Naive thymus-derived CD4-positive, alpha-beta T cell (primary cell): Measurements from ENCODE around the gene MARK1. TPM values are rescaled to one million over a fixed set of nuclear protein-coding genes. Genes with fewer than 3 reads are reported as not detected.

Experiments used
- ATAC-seq: fragments of 150-1000 bp; cut with Tn5 transposase; 2 replicates; pipeline ENCODE4 v1.10.0; 2021; ENCODE audit warnings: mild to moderate bottlenecking, moderate library complexity
- CTCF ChIA-PET: fragments of 350-600 bp; sonication (Branson Sonifier 250); formaldehyde crosslinking; loops from one replicate; lab custom pipeline; 2021; ENCODE audit warnings: antibody characterized with exemption; lab: Charles Lee
- POLR2A ChIA-PET: fragments of 350-600 bp; sonication (Branson Sonifier 250); formaldehyde crosslinking; loops from one replicate; lab custom pipeline; 2021; ENCODE audit warnings: antibody characterized with exemption, inconsistent platforms; lab: Charles Lee
- DNase-seq, 9 donors: peaks; one replicate each; pipeline versions ENCODE4 v3.0.0 to v3.0.0-alpha.2; 2020 to 2022; ENCODE audit warnings: mixed read lengths in 1 of 9
- H3K27ac ChIP-seq: one replicate; pipeline ENCODE4 v1.7.0; 2013; ENCODE audit warnings: mild to moderate bottlenecking, low read depth, low read length, moderate library complexity
- H3K27me3 ChIP-seq, 2 donors: one replicate each; pipeline ENCODE4 v1.7.0; 2013; ENCODE audit warnings: low read length in 2 of 2, mild to moderate bottlenecking in 2 of 2, moderate library complexity in 2 of 2; ENCODE audit not compliant: control insufficient read depth in 2 of 2, insufficient read depth in 2 of 2
- H3K36me3 ChIP-seq, 3 experiments: 1 replicate in 2 of 3; 2 replicates in 1 of 3; pipeline ENCODE4 v1.7.0; 2013; ENCODE audit warnings: low read length in 3 of 3, mild to moderate bottlenecking in 3 of 3, moderate library complexity in 1 of 3; ENCODE audit not compliant: insufficient read depth in 3 of 3, control insufficient read depth in 2 of 3
- H3K4me1 ChIP-seq, 2 donors: one replicate each; pipeline ENCODE4 v1.7.0; 2013; ENCODE audit warnings: low read length in 2 of 2, mild to moderate bottlenecking in 2 of 2, moderate library complexity in 1 of 2; ENCODE audit not compliant: control insufficient read depth in 2 of 2, insufficient read depth in 2 of 2
- H3K4me3 ChIP-seq: 2 replicates; pipeline ENCODE4 v1.7.0; 2013; ENCODE audit warnings: mild to moderate bottlenecking, low read length
- H3K9me3 ChIP-seq, 3 experiments: 1 replicate in 2 of 3; 2 replicates in 1 of 3; pipeline ENCODE4 v1.7.0; 2013; ENCODE audit warnings: low read length in 3 of 3; ENCODE audit not compliant: control insufficient read depth in 2 of 3
- H3K27ac Mint-ChIP-seq, 9 donors: one replicate each; pipeline ENCODE4 v1.8.0; 2020 to 2022; ENCODE audit warnings: mixed read lengths in 9 of 9, mild to moderate bottlenecking in 8 of 9, moderate library complexity in 5 of 9, inconsistent platforms in 2 of 9
- H3K27me3 Mint-ChIP-seq, 5 donors: one replicate each; pipeline ENCODE4 v1.8.0; 2021 to 2022; ENCODE audit warnings: mixed read lengths in 5 of 5, mild to moderate bottlenecking in 1 of 5
- H3K36me3 Mint-ChIP-seq, 5 donors: one replicate each; pipeline ENCODE4 v1.8.0; 2020 to 2022; ENCODE audit warnings: mixed read lengths in 5 of 5, mild to moderate bottlenecking in 3 of 5, inconsistent platforms in 1 of 5
- H3K4me1 Mint-ChIP-seq, 7 donors: one replicate each; pipeline ENCODE4 v1.8.0; 2020 to 2022; ENCODE audit warnings: mixed read lengths in 7 of 7, mild to moderate bottlenecking in 3 of 7, inconsistent platforms in 1 of 7
- H3K4me3 Mint-ChIP-seq, 10 donors: one replicate each; pipeline ENCODE4 v1.8.0; 2020 to 2022; ENCODE audit warnings: mild to moderate bottlenecking in 10 of 10, mixed read lengths in 10 of 10, moderate library complexity in 6 of 10, inconsistent platforms in 2 of 10
- H3K9me3 Mint-ChIP-seq, 11 donors: one replicate each; pipeline ENCODE4 v1.8.0; 2020 to 2022; ENCODE audit warnings: mixed read lengths in 11 of 11, mild to moderate bottlenecking in 4 of 11, inconsistent platforms in 1 of 11, moderate library complexity in 1 of 11
- intact Hi-C, 2 donors: fragments of 100-400 bp; cut with micrococcal nuclease; formaldehyde crosslinking; loops; one replicate each; pipeline ENCODE4 v1.15.1; 2023
- polyA plus RNA-seq, 2 donors: library from polyadenylated mRNA; unstranded; fragments of 300-500 nt; fragmentation: Illumina TruSeq; gene quantifications; one replicate each; pipeline ENCODE4 v1.2.3, GENCODE V29; 2021
- total RNA-seq, 6 experiments: library from RNA in 5 of 6; stranded (reverse) in 5 of 6; gene quantifications; 1 replicate in 5 of 6; 2 replicates in 1 of 6; pipeline ENCODE4 v1.2.3 and lab custom pipeline; 2021 to 2026

The MARK1 gene
- total and polyA plus RNA-seq, 7 experiments from 2014 or later: not detected

GRCh38 chr1:220637759-220638158, 109.8 kb downstream of the MARK1 start:
- ATAC-seq: no peak
- DNase-seq: no peak
- no peak overlapping the region for H3K4me3 ChIP-seq
- H3K27me3 ChIP-seq: no peaks in the 10 kb centered on the region
- Mint-ChIP-seq H3K4me3 (no peak overlapping the region), H3K27me3 (peaks cover 2 to 33% (median 23%) of the 10 kb centered on the region in 5 donors), H3K27ac (no peak overlapping the region), H3K36me3 (no peaks in the 10 kb centered on the region), H3K4me1 (no peaks in the 10 kb centered on the region), H3K9me3 (no peaks in the 10 kb centered on the region)
- intact Hi-C loops: no loop called here
- CTCF ChIA-PET: interaction anchor here (0.6 kb wide), 1 partner anchor 1923 kb away, joined by 3 read pairs; no protein-coding TSS in a partner anchor
- no peaks in the 10 kb centered on the region for H3K36me3 ChIP-seq
- no peak overlapping the region for H3K27ac ChIP-seq
- H3K9me3 ChIP-seq: no peaks in the 10 kb centered on the region
- H3K4me1 ChIP-seq: no peaks in the 10 kb centered on the region
- POLR2A ChIA-PET: no interaction called here

DNA sequence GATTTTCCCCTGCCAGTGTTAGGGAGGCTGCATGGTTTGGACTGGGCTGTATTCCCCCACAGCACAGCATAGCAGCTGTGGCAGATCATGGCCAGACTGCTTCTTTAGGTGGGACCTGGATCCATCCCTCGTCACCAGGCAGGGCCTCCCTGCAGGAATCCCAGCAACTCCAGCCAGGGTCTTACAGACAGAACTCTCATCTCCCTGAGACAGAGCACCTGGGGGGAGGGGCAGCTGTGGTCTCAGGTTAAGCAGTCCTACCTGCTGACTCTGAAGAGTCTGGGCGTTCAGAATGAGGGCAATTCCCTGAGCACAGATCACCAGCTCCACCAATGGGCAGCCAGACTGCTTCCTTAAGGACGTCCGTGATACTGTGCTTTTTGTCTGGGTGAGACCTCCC, 114.3 kb downstream of the MARK1 start:
- H3K4me3 ChIP-seq: no peak overlapping the region
- intact Hi-C loops: no loop called here
- peaks cover 0 to 3% (median 0%) of the 10 kb centered on the region in 11 donors for H3K9me3 Mint-ChIP-seq
- ChIA-PET POLR2A (no interaction called here), CTCF (no interaction called here)
- no peaks in the 10 kb centered on the region for H3K36me3 Mint-ChIP-seq
- H3K27ac ChIP-seq: no peak overlapping the region
- no peaks in the 10 kb centered on the region for H3K27me3 ChIP-seq
- H3K4me1 Mint-ChIP-seq: no peaks in the 10 kb centered on the region
- no peak overlapping the region for H3K27ac Mint-ChIP-seq
- no peaks in the 10 kb centered on the region for H3K9me3 ChIP-seq
- ATAC-seq: no peak
- no peaks in the 10 kb centered on the region for H3K36me3 ChIP-seq
- no peak for DNase-seq
- peaks cover 5 to 27% (median 12%) of the 10 kb centered on the region in 5 donors for H3K27me3 Mint-ChIP-seq
- no peaks in the 10 kb centered on the region for H3K4me1 ChIP-seq
- no peak overlapping the region for H3K4me3 Mint-ChIP-seq

- intact Hi-C loops: no loop called here
Observed at GRCh38 chr1:220652995-220653394, 125.1 kb downstream of the MARK1 start.

DNA sequence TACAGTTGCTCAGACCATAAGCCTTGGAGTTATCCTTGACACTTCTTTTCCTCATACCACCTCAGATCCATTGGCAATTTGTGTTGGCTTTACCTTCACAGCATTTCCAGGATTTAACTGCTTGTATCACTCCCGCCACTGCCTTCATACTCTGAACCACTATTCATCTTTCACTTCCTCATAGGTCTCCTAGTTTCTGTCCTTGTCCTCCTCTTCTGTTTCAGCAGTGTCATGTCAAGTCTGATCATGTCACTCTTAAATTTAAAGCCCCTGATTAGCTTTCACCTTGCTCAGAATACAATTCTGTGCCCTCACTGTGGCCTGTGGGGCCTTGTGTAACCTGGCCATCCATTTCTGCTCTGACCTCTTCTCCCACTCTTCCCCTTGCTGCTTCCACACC, 127.6 kb downstream of the MARK1 start:
- H3K4me3 ChIP-seq: no peak overlapping the region
- Mint-ChIP-seq H3K4me1 (no peaks in the 10 kb centered on the region), H3K4me3 (no peak overlapping the region), H3K36me3 (no peaks in the 10 kb centered on the region), H3K27me3 (peaks cover under 1 to 12% (median 7%) of the 10 kb centered on the region in 5 donors), H3K27ac (no peak overlapping the region), H3K9me3 (no peaks in the 10 kb centered on the region)
- intact Hi-C loops: no loop called here
- H3K27me3 ChIP-seq: no peaks in the 10 kb centered on the region
- ChIA-PET POLR2A (no interaction called here), CTCF (no interaction called here)
- no peaks in the 10 kb centered on the region for H3K9me3 ChIP-seq
- H3K27ac ChIP-seq: no peak overlapping the region
- H3K4me1 ChIP-seq: no peaks in the 10 kb centered on the region
- no peaks in the 10 kb centered on the region for H3K36me3 ChIP-seq
- ATAC-seq (no peak), DNase-seq (no peak)

More at GRCh38 chr1:220652995-220653394, 125.1 kb downstream of the MARK1 start:
- Mint-ChIP-seq H3K27me3 (peaks cover 0 to 10% (median 7%) of the 10 kb centered on the region in 5 donors), H3K4me1 (no peaks in the 10 kb centered on the region), H3K36me3 (no peaks in the 10 kb centered on the region), H3K4me3 (no peak overlapping the region), H3K9me3 (no peaks in the 10 kb centered on the region), H3K27ac (no peak overlapping the region)
- no peaks in the 10 kb centered on the region for H3K9me3 ChIP-seq
- no peaks in the 10 kb centered on the region for H3K27me3 ChIP-seq
- ChIA-PET POLR2A (no interaction called here), CTCF (no interaction called here)
- H3K36me3 ChIP-seq: no peaks in the 10 kb centered on the region
- DNase-seq: no peak
- no peak overlapping the region for H3K4me3 ChIP-seq
- H3K4me1 ChIP-seq: no peaks in the 10 kb centered on the region
- ATAC-seq: no peak
- H3K27ac ChIP-seq: no peak overlapping the region

DNA sequence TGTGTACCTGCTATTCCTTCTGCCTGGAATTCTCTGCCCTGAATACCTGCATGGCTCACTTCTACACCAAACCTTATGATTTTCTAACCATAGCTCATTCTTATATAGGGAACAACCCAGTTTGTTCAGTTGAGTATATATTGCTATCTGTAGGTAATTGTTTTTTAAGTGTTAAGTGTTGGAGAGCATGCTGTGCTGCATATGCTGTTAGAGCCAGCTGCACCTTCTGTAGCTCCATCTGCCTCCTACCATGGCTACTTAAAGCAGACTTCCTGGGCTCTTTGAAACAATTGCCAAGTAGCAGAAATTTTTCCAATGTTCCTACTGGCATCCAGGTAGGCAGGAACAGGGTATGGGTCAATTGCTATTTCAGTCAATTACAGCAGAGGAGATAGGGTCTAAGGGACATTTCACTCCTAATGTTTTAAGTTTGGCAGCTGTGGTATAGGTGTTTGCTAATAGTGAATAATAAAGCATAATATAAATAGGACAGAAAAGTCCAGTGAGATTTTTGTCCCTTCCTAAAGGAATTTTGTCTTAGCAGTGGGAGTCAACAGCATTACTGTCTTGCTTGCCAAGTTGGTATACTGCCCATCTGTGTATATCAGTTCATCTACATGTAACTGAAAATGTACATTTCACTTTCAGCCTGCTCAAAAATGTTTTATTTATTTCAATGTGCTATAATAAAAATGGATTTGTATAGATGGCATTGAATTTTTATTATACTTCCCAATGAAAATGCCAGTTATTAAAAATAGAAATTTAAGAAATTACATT, 128.2 kb downstream of the MARK1 start:
- POLR2A ChIA-PET: no interaction called here
- no peaks in the 10 kb centered on the region for H3K27me3 ChIP-seq
- no peaks in the 10 kb centered on the region for H3K4me1 Mint-ChIP-seq
- H3K4me3 Mint-ChIP-seq: no peak overlapping the region
- H3K27ac Mint-ChIP-seq: no peak overlapping the region
- H3K9me3 ChIP-seq: no peaks in the 10 kb centered on the region
- intact Hi-C loops: no loop called here
- CTCF ChIA-PET: no interaction called here
- no peaks in the 10 kb centered on the region for H3K36me3 ChIP-seq
- ATAC-seq: no peak
- DNase-seq: no peak
- no peaks in the 10 kb centered on the region for H3K9me3 Mint-ChIP-seq
- H3K27ac ChIP-seq: no peak overlapping the region
- H3K27me3 Mint-ChIP-seq: peaks cover 6 to 18% (median 13%) of the 10 kb centered on the region in 5 donors
- no peaks in the 10 kb centered on the region for H3K4me1 ChIP-seq
- no peaks in the 10 kb centered on the region for H3K36me3 Mint-ChIP-seq
- H3K4me3 ChIP-seq: no peak overlapping the region

GRCh38 chr1:220666349-220666748, 138.4 kb downstream of the MARK1 start:
- Mint-ChIP-seq H3K9me3 (peaks cover 0 to 22% (median 4%) of the 10 kb centered on the region in 11 donors), H3K4me3 (no peak overlapping the region), H3K4me1 (no peaks in the 10 kb centered on the region), H3K27me3 (peaks cover 9 to 33% (median 25%) of the 10 kb centered on the region in 5 donors), H3K27ac (no peak overlapping the region), H3K36me3 (no peaks in the 10 kb centered on the region)
- Histone ChIP-seq H3K4me3 (no peak overlapping the region), H3K27ac (no peak overlapping the region), H3K36me3 (no peaks in the 10 kb centered on the region), H3K27me3 (no peaks in the 10 kb centered on the region), H3K9me3 (no peaks in the 10 kb centered on the region), H3K4me1 (no peaks in the 10 kb centered on the region)
- CTCF ChIA-PET: no interaction called here
- DNase-seq (no peak), ATAC-seq (no peak)
- POLR2A ChIA-PET: no interaction called here
- intact Hi-C loops: no loop called here

DNA sequence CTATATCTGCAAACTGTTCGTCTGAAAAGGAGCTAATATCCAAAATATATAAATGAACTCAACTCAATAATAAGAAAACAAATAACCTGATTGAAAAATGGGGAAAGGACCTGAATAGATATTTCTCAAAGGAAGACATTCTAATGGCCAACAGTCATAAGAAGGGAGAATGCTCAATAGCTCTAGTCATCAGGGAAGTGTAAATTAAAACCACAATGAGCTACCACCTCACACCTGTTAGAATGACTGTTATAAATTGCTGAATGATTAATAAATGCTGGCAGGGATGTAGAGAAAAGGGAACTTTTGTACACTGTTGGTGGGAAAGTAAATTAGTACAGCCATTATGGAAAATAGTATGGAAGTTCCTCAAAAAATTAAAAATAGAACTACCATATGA, 141.1 kb downstream of the MARK1 start:
- H3K27me3 ChIP-seq: no peaks in the 10 kb centered on the region
- H3K4me1 ChIP-seq: no peaks in the 10 kb centered on the region
- ChIA-PET CTCF (interaction anchor here (1.4 kb wide), 1 partner anchor 64 kb away, joined by 4 read pairs; no protein-coding TSS in a partner anchor), POLR2A (no interaction called here)
- Mint-ChIP-seq H3K4me1 (no peaks in the 10 kb centered on the region), H3K4me3 (no peak overlapping the region), H3K36me3 (no peaks in the 10 kb centered on the region), H3K9me3 (peaks cover 0 to 22% (median 4%) of the 10 kb centered on the region in 11 donors), H3K27me3 (peaks cover 12 to 27% (median 20%) of the 10 kb centered on the region in 5 donors), H3K27ac (no peak overlapping the region)
- no peaks in the 10 kb centered on the region for H3K36me3 ChIP-seq
- no peak overlapping the region for H3K27ac ChIP-seq
- no peaks in the 10 kb centered on the region for H3K9me3 ChIP-seq
- ATAC-seq: no peak
- intact Hi-C loops: no loop called here
- H3K4me3 ChIP-seq: no peak overlapping the region
- no peak for DNase-seq
